Activated CD8-positive, alpha-beta memory T cell treated with anti-CD3 and anti-CD28 coated beads for 1 hour (primary cell): Measurements from ENCODE around the gene PPIL4.

ENCODE experiments used
- DNase-seq, 2 donors: peaks; one replicate each; pipeline ENCODE4 v3.0.0-alpha.2; 2020; ENCODE audit warnings: low read depth in 1 of 2; ENCODE audit errors: extremely low read depth in 1 of 2

PPIL4 gene, protein sequence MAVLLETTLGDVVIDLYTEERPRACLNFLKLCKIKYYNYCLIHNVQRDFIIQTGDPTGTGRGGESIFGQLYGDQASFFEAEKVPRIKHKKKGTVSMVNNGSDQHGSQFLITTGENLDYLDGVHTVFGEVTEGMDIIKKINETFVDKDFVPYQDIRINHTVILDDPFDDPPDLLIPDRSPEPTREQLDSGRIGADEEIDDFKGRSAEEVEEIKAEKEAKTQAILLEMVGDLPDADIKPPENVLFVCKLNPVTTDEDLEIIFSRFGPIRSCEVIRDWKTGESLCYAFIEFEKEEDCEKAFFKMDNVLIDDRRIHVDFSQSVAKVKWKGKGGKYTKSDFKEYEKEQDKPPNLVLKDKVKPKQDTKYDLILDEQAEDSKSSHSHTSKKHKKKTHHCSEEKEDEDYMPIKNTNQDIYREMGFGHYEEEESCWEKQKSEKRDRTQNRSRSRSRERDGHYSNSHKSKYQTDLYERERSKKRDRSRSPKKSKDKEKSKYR

DNA sequence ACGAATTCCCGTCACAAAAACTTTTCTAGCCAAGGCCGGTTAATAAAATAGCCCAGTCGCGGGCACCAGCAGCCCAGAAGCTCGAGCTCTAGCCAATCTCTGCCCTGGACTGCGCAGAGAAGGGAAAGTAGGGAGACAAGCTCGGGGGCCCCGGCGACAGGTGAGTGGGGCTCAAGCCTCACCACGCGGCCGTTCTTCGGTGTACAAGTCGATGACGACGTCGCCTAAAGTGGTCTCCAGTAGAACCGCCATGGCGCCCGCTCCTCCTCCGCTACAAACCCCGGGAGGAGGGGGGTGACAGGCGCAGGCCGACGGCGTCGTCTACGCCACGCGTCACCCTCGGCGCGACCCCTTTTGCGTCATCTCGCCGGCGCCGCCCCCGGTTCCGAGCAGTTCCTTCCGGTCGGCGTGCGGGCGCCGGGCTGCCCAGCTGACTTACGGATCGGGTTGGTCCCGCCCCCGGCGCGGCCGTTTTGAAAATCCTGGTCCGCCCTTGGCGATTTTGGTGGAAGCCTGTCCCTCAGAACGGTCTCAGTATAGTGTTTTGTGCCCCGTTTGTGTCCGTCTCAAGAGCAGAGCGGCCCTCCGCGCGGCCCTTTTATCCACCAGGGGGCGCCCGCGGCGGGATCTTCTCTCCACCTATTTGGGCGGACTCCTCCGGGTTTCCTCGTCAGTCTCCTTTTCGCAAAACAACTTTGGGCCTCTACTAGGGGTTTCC is at the start of gene PPIL4:
TSS of gene PPIL4 (minus strand) at position 290 of the 718 bp plus-strand sequence. CDS start at position 252, 38 bp downstream.
- DNase-seq = peak; percentile 91 to 96

DNA sequence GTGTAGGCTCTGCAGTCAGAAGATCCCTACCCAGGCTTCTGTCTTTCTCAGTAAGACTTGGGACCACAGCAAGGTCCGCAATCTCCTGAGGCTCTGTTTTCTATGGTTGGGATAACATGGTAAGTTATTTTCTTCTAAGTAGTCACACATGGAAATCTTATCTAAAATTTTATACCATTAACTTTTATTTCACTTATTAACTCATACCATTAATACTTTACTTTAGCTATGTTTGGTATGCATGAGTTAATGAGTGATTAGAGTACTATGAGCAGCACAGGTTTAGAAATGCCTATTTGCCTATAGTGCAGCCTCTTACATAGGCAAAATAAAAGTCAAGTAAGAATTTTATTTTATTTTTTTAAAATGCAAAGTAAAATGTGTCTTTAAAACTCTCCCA is 47.6 kb upstream of the PPIL4 start:
- DNase-seq = no peak

DNA sequence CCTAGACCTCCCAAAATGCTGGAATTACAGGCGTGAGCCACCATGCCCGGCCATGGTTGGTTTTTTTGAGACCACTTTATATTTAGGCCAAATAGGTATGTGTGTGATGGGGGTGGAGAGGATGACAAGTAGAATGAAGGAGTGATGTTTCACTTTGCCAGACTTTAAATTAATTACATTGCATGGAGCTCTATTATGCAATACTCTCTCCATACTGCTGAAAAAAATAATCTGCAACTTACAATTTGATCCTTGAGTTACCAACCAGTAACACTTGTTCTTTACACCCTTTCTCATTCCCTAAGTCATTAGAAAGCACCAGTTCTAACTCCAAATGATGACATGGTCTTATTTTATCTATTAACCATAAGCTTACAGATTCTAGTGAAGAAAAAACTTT is 47.1 kb upstream of the PPIL4 start:
- DNase-seq = no peak

DNA sequence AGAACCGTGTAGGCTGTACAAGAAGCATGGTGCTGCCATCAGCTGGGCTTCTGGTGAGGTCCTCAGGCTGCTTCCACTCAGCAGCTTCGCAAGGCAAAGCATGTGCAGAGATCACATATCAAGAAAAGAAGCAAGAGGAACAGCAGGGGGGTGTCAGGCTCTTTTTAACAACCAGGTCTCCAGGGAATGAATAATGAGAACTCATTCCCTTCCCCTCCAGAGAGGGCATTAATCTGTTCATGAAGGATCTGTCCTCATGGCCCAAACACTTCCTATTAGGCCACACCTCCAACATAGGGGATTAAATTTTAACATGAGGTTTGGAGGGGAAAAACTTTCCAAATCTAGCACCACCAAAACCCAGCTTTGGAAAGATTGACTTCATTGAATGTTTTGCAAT is 40.3 kb upstream of the PPIL4 start:
- no peak for DNase-seq

DNA sequence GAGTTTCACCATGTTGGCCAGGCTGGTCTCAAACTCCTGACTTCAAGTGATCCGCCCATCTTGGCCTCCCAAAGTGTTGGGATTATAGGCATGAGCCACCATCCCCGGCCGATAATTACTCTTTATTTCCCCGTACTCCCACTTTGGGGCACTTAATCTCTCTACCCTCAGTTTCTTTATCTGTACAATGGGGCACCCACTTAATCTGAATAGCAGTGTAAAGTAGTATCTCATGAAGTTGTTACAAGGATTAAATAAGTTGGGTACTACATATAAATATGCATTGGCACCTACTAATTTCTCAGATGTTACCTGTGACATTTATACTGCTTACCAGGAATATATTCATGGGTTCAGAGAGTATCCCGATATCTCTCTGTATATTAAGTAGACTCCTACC is 35.5 kb upstream of the PPIL4 start:
- no peak for DNase-seq

DNA sequence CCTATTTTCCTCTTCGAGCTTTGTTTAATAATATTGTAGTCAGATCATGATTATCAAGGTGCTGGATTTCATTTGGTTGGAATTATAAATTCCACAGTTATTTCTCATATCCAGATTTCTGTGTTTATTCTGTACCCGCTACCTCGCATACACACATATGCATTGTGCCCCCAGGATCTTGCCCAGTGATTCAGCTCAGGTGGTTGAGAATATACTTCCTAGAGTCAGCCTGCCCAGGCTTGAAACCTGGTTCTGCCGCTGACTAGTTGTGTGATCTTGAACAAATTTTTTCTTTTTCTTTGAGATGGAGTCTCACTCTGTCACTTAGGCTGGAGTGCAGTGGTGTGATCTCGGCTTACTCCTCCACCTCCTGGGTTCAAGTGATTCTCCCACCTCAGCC is 35.0 kb upstream of the PPIL4 start:
- DNase-seq = no peak

DNA sequence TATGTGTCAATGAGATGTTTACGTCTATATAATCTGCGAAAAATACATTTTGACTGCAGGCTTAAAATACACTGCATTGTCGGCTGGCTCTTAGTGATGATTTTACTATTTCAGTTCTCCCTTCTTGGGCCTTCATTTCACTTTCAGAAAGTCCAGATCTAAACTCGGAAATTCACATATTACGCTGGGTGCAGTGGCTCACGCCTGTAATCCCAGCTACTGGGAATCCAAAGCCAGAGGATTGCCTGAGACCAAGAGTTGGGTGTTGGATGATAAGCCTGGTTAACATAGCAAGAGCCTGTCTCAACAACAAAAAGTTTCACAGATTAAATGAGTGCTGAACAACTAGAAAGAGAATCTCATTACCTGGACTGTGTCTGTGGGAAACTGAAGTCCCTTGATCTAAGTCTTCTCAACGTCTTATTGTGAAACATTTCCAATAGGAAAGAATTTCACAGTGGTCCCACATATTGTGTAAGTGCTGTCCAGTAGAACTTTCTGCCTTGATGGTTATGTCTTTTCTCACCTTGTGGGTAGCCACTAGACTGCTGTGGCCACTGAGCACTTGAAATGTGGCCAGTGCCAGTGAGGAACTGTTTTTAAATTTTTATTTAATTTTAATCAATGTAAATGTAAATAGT is 22.2 kb upstream of the PPIL4 start:
- no peak for DNase-seq

DNA sequence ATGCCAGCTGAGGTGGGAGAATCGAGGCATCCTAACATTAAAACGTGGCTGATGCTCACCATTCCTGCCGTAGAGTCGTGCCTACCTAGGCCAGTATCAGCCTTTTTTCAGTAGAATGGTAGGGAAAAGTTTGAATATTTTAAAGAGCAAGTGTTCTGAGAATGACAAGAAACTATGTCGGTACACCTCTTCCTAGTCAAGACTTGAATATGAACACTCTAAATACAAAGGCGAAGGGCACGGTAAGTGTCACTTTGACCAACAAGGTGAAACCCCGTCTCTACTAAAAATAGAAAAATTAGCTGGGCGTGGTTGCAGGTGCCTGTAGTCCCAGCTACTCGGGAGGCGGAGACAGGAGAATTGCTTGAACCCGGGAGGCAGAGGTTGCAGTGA is 21.3 kb upstream of the PPIL4 start:
- no peak for DNase-seq

DNA sequence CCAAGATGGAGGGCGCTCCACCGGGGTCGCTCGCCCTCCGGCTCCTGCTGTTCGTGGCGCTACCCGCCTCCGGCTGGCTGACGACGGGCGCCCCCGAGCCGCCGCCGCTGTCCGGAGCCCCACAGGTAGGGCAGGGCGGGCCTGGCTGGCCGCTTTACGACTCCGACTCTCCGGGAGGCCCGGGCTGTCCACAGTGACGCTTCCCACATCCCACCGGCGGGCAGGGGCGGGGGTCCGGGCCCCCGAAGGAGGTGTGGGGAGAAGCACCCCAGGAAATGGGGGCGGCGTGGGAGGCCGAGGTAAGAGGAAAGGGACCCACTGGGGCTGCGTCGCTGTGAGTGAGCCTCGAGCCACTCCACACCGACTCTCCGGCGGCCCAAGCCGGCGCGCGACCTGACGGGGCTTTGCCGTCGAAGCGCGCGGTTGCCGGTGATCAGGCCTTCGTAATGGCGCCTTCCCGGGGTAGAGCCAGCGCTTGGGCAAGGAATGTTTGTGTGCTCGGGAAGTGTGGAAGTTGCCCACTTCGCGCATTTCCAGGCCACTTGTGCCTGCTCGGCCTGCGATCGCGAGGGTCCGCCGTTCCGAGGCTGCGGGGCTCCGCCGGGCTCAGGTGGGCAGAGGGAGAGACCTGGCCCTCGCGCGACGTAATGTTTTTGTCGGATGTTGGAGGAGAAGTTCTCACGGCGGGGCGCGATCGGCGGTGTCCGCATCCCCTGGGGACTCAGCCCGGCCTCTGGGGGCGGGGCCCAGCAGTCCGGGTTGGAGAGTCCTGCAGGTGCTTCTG is 20.8 kb upstream of the PPIL4 start:
- peak in 1 of 2 donors; percentile 41 for DNase-seq

DNA sequence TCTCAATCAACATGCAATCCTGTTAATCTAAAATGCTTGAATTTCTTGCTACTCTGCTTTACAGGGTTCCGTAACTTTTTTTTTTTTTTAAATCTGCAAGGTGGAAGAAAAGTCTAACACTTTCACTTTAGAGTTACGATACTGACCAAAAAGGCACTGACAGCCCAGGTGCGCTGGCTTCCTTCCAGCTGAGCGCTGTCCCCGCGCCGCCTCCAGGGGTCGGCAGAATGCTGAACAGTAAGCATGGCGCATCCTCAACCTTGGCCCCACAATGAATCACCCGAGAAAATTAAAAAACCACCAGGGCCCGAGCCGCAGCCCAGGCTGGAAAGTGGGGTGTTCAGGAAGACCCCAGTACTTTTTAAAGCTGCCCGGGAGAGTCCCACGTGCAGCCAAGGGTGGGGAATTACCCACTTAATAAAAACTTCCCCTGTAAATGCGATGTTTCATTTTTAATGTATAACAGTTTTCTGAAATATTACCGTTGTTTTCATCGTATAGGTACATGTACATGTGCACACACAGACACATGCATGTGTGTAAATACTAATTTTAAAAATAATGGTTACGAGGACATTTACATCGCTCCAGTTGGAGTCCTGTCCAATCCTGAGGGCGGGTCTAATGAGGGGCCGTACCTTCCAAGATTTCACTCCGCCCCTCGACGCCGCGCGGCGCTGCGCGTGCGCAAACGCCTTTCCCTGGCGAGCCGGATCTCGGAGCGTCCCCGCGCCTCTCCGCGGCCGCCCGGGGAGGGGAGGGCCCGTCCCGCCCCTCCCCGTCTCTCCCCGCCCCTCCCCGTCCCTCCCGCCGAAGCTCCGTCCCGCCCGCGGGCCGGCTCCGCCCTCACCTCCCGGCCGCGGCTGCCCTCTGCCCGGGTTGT is 19.9 kb upstream of the PPIL4 start, which contains the start of gene GINM1:
TSS of gene GINM1 (plus strand) at position 849 of the 883 bp plus-strand sequence. CDS start 40 bp downstream, outside the sequence.
- DNase-seq = peak; percentile 82 to 92

DNA sequence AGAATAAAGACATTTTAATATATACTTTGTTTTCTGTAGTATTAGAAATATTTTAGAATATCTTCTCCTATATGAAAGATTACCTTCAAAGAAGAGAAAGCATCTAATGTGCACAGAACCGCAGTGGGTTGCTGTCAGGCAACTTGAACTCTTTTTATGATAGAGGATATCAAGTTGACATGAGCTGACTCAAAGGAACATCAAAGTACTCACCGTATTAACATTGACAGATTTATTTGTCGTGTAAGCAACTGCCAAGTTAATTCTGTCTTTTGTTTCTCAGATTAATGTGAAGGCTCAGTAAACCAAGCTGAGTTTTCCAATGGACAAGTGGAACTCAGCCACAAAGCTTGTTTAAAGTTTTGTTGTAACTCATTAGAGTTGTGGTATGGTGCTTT is 18.1 kb upstream of the PPIL4 start:
- no peak for DNase-seq

DNA sequence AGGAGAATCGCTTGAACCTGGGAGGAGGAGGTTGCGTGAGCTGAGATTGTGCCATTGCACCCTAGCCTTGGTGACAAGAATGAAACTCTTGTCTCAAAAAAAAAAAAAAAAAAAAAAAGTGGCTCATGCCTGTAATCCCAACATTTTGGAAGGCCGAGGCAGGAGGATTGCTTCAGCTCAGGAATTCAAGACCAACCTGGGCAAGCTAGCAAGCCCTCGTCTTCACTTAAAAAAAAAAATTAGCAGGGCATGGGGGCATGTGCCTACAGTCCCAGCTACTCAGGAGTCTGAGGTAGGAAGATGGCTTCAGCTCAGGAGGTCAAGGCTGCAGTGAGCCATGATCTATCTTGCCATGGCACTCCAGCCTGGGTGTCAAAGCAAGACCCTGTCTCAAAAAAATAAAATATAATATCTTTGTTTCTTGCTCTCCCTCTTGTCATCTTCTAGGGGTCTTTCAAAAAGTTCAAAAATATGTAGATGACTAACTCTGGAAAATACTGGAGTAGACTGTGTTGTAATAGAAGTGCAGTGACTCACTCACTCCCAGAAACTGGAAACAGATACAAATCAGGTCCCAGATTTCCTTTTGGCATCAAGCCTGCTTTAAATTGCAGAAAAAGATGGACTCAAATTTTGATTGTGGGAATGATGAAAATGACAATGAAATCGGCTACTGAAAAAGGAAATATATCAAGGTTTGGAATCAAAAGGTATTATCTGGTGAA is 17.5 kb upstream of the PPIL4 start:
- DNase-seq = no peak

DNA sequence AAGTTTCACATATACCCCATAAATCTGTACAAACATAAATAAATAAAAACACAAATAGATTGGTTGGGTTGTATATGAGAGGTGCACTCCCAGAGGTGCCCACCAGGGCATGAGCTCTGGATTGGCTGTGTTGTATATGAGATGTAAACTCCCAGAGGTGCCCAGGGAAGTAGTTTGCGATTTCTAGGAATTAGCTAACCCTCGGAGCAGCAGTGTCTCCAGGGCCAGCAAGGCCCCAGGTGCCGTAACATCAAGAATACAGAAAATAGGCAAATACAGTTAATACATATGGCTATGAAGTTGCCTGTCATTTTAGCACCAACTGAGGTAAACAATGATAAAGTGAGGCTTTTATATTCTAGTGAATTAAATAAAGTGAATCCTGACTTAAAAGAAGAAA is 14.9 kb upstream of the PPIL4 start:
- no peak for DNase-seq

DNA sequence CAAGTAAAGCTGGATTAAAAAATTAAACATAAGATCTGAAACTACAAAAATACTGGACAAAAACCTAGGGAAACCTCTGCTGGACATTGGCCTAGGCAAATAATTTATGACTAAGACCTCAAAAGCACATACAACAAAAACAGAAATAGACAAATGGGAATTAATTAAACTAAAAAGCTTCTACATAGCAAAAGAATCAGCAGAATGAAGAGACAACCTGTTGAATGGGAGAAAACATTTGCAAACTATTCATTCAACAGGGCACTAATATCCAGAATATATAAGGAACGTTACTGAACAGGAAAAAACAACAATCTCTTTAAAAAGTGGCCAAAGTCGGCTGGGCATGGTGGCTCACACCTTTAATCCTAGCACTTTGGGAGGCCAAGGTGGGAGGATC is 13.5 kb upstream of the PPIL4 start:
- DNase-seq = no peak

DNA sequence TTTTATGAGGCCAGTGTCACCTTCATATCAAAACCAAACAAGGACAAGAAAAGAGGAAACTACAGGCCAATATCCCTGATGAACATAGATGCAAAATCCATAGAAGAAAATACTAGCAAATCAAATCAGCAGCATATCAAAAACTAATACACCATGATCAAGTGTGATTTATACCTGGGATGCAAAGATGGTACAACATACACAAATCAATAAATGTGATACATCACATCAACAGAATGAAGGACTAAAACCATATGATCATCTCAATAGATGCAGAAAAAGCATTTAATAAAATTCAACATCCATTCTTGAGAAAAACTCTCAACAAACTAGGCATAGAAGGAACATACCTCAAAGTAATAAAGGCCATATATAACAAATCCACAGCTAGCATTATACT is 12.2 kb upstream of the PPIL4 start:
- no peak for DNase-seq

DNA sequence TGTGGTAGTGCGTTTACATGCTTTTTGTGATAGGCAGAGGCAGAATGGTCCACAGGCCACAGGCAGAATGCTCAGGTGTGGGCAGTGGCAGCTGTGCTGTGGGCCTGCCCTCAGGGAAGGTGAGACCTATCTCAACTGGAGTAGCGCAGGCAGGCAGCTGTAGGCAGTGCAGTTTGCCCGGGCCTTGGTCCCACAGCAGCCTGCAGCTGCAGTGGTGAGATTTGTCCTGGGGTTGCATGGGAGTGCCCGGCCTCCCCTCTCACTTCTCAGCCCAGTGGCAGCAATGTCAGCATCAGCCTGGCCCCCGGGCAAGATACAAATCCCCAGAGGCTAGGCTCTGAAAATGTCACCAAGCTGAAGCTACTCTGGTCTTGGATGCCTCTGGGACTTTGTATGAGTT is 6.1 kb upstream of the PPIL4 start:
- DNase-seq = no peak

DNA sequence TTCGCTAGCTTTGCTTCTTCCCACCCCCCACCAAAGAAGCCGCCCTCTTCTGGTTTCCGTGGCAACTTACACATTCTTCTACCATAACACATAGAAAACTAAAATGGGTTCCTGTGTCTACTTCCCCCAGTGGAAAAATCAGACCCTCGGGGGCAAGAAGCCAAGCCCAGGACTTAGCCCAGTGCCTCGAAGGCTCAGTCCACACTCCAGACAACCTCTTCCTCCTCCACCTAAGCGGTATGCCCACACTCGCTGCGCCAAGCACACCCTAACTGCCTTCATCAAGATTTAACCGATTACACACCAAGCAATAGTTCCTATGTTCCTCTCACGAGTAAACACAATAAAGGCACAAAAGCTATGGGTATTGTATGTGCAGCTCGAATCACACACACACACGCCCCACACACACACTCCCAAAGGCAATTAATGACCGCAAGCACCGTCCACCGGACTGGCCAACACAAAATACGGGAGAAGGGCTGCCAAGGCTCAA is 537 bp downstream of the PPIL4 start:
- peak in 1 of 2 donors; percentile 35 for DNase-seq

DNA sequence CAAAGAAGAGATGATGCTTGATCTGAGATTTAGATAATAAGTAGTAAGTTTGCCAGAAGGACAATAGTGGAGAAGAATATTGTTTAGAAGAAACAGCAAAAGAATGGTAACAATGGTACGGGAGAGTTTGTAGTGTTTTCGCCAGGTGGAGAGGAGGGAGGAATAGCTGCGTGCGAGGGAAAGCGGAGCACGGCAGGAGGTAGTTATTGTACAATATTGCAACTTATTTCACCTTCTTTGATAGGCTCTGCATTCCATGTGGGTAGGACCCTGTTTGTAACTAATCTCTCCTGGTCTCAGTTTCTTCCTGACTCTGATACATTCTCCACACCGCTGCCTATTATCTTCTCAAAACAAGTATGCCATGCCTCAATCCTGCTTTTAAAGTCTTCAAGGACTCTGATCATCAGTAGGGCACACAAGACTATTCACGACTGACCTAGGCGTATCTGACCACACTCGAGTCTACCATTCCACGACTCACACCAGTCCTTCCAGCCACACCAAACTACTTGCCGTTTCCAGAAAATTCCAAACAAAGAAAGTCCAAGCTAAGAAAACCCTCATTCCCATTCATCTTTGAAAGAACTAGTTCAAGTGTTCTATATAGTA is 1.1 kb downstream of the PPIL4 start:
- DNase-seq = no peak

DNA sequence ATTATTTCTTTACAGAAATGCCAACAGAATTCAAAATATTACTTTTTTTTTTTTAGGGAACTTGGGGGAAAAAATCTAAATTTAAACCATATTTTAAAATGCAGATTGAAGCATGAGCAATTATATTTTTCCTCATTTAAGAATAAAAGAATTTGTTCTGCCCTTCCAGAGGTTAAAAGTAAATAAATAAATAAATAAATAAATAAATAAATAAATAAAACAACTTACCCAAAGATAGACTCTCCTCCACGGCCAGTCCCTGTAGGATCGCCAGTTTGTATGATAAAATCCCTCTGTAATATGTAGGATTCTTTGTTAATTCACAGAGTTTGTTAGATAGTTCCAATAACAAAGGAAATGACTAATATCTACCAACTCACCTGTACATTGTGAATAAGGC is 4.7 kb downstream of the PPIL4 start:
- no peak for DNase-seq
